H1 (cell line): ENCODE results near the gene PDE1A. TPM values are rescaled to one million over a fixed set of nuclear protein-coding genes. Genes with fewer than 3 reads are reported as not detected.

Experiments used
- CTCF ChIA-PET: fragments of 300-600 bp; sonication (Branson Sonifier 250); formaldehyde crosslinking; loops from one replicate; lab custom pipeline; 2021; ENCODE audit not compliant: partially characterized antibody; lab: Charles Lee
- POLR2A ChIA-PET: fragments of 300-600 bp; sonication (Branson Sonifier 250); formaldehyde crosslinking; loops from one replicate; lab custom pipeline; 2021; ENCODE audit warnings: inconsistent platforms; ENCODE audit not compliant: partially characterized antibody; lab: Charles Lee
- DNase-seq, 2 experiments: peaks; one replicate each; pipeline versions ENCODE4 v3.0.0 to v3.0.0-alpha.2; 2010 to 2022; ENCODE audit warnings: low spot score in 2 of 2, low read depth in 1 of 2, mixed read lengths in 1 of 2
- FAIRE-seq: peaks from 2 replicates; lab custom pipeline; 2011; peaks lifted over from hg19 to GRCh38; lab: Jason Lieb, UNC
- H2AFZ ChIP-seq: 2 replicates; pipeline ENCODE4 v1.8.1; 2012; ENCODE audit warnings: low read length, inconsistent platforms
- H2AK5ac ChIP-seq: 2 replicates; pipeline ENCODE4 v1.6.1; 2013; ENCODE audit warnings: low read depth, low read length
- H2BK120ac ChIP-seq: replicated peaks from 2 replicates; pipeline ENCODE3; 2013; ENCODE audit warnings: low read depth, low read length, inconsistent platforms
- H2BK12ac ChIP-seq: 2 replicates; pipeline ENCODE4 v1.6.1; 2013; ENCODE audit warnings: low read depth, low read length
- H2BK15ac ChIP-seq: 2 replicates; pipeline ENCODE4 v1.6.1; 2013; ENCODE audit warnings: low read length
- H2BK20ac ChIP-seq: 2 replicates; pipeline ENCODE4 v1.6.1; 2013; ENCODE audit warnings: low read length
- H2BK5ac ChIP-seq: 2 replicates; pipeline ENCODE4 v1.6.1; 2013; ENCODE audit warnings: low read depth, low read length
- H3K14ac ChIP-seq: 2 replicates; pipeline ENCODE4 v1.6.1; 2013; ENCODE audit warnings: inconsistent platforms; ENCODE audit not compliant: insufficient read length
- H3K18ac ChIP-seq: 2 replicates; pipeline ENCODE4 v1.6.1; 2013; ENCODE audit warnings: low read length; ENCODE audit errors: extremely low read depth
- H3K23ac ChIP-seq: 2 replicates; pipeline ENCODE4 v1.6.1; 2013; ENCODE audit warnings: inconsistent platforms; ENCODE audit not compliant: insufficient read length
- H3K23me2 ChIP-seq: 2 replicates; pipeline ENCODE4 v1.6.1; 2013; ENCODE audit warnings: low read depth, low read length
- H3K27ac ChIP-seq: 2 replicates; pipeline ENCODE4 v1.6.1; 2011; ENCODE audit warnings: low read depth, low read length, inconsistent platforms
- H3K27me3 ChIP-seq, 4 experiments: replicated peaks in 1 of 4; 1 replicate in 1 of 4; 2 replicates in 3 of 4; pipeline versions ENCODE4 v1.6.1 to v1.8.1; 2011 to 2013; ENCODE audit warnings: low read length in 3 of 4, mild to moderate bottlenecking in 3 of 4, inconsistent platforms in 2 of 4, mixed read lengths in 2 of 4, moderate library complexity in 1 of 4; ENCODE audit not compliant: control insufficient read depth in 3 of 4, insufficient read depth in 3 of 4; ENCODE audit errors: extremely low read depth in 1 of 4
- H3K36me3 ChIP-seq, 4 experiments: 2 replicates each; pipeline versions ENCODE4 v1.6.1 to v1.8.1; 2011 to 2013; ENCODE audit warnings: mild to moderate bottlenecking in 4 of 4, low read length in 3 of 4, moderate library complexity in 2 of 4, control low read depth in 1 of 4, inconsistent platforms in 1 of 4; ENCODE audit not compliant: insufficient read depth in 4 of 4, control insufficient read depth in 2 of 4
- H3K4ac ChIP-seq: replicated peaks from 2 replicates; pipeline ENCODE3; 2013; ENCODE audit warnings: low read length, low read depth, mixed read lengths, inconsistent platforms; ENCODE audit not compliant: insufficient read length
- H3K4me1 ChIP-seq, 4 experiments: replicated peaks in 1 of 4; 1 replicate in 1 of 4; 2 replicates in 3 of 4; pipeline versions ENCODE4 v1.6.1 to v1.8.1; 2011 to 2013; ENCODE audit warnings: low read length in 3 of 4, inconsistent platforms in 2 of 4, mixed read lengths in 1 of 4; ENCODE audit not compliant: insufficient read depth in 4 of 4, control insufficient read depth in 3 of 4
- H3K4me2 ChIP-seq, 2 experiments: 2 replicates each; pipeline versions ENCODE4 v1.6.1 to v1.8.1; 2011 to 2013; ENCODE audit warnings: low read depth in 2 of 2, low read length in 2 of 2, control low read depth in 1 of 2, inconsistent platforms in 1 of 2, mild to moderate bottlenecking in 1 of 2; ENCODE audit not compliant: insufficient read depth in 1 of 2
- H3K4me3 ChIP-seq, 4 experiments: fragments of 200-600, 300-600 bp in 1 of 4; sonication (generic), shearing (Covaris generic), sonication (Bioruptor Twin) in 1 of 4; 2 replicates each; pipeline versions ENCODE4 v1.5.1 to v1.8.1; 2011 to 2016; ENCODE audit warnings: low read length in 4 of 4, low read depth in 3 of 4, control low read depth in 2 of 4, inconsistent platforms in 2 of 4, mild to moderate bottlenecking in 2 of 4, mixed read lengths in 1 of 4, moderate library complexity in 1 of 4; ENCODE audit not compliant: insufficient read depth in 2 of 4; ENCODE audit errors: extremely low read depth in 1 of 4
- H3K56ac ChIP-seq: replicated peaks from 2 replicates; pipeline ENCODE3; 2013; ENCODE audit warnings: low read depth, mild to moderate bottlenecking, mixed read lengths, low read length, inconsistent platforms; ENCODE audit not compliant: insufficient read length
- H3K79me1 ChIP-seq: 2 replicates; pipeline ENCODE4 v1.6.1; 2013; ENCODE audit warnings: low read depth, low read length, control low read depth
- H3K79me2 ChIP-seq, 2 experiments: 2 replicates each; pipeline versions ENCODE4 v1.6.1 to v1.8.1; 2012 to 2013; ENCODE audit warnings: low read length in 2 of 2, mild to moderate bottlenecking in 2 of 2, inconsistent platforms in 1 of 2; ENCODE audit not compliant: insufficient read depth in 2 of 2, control insufficient read depth in 1 of 2
- H3K9ac ChIP-seq, 4 experiments: replicated peaks in 1 of 4; 1 replicate in 1 of 4; 2 replicates in 3 of 4; pipeline versions ENCODE4 v1.6.1 to v1.8.1; 2011 to 2013; ENCODE audit warnings: low read depth in 3 of 4, low read length in 3 of 4, control low read depth in 2 of 4, mild to moderate bottlenecking in 2 of 4, moderate library complexity in 2 of 4, inconsistent platforms in 1 of 4; ENCODE audit errors: extremely low read depth in 1 of 4
- H3K9me3 ChIP-seq, 2 experiments: 2 replicates each; pipeline versions ENCODE4 v1.6.1 to v1.8.1; 2012 to 2013; ENCODE audit warnings: mild to moderate bottlenecking in 2 of 2, moderate library complexity in 2 of 2, control low read depth in 1 of 2, inconsistent platforms in 1 of 2, low read depth in 1 of 2, low read length in 1 of 2, mixed read lengths in 1 of 2; ENCODE audit not compliant: insufficient read depth in 2 of 2
- H4K20me1 ChIP-seq, 2 experiments: replicated peaks in 1 of 2; 2 replicates each; pipeline versions ENCODE3 to v1.8.1; 2011 to 2013; ENCODE audit warnings: inconsistent platforms in 2 of 2, low read length in 2 of 2, mild to moderate bottlenecking in 1 of 2; ENCODE audit not compliant: insufficient read depth in 2 of 2, control insufficient read depth in 1 of 2
- H4K5ac ChIP-seq: 2 replicates; pipeline ENCODE4 v1.6.1; 2013; ENCODE audit warnings: low read length, low read depth, mixed read lengths, inconsistent platforms; ENCODE audit not compliant: insufficient read length
- H4K8ac ChIP-seq: 2 replicates; pipeline ENCODE4 v1.8.0; 2013; ENCODE audit warnings: mild to moderate bottlenecking, moderate library complexity, low read length, inconsistent platforms; ENCODE audit not compliant: insufficient read depth; ENCODE audit errors: extremely low read depth
- H4K91ac ChIP-seq: replicated peaks from 2 replicates; pipeline ENCODE3; 2013; ENCODE audit warnings: low read length, mixed read lengths, inconsistent platforms; ENCODE audit not compliant: insufficient read length
- CHD1 ChIP-seq: IDR thresholded peaks from 2 replicates; pipeline ENCODE4 v1.6.1; 2012; ENCODE audit warnings: low read depth, low read length, improper control_type of control experiment
- GABPA ChIP-seq: IDR thresholded peaks from 2 replicates; pipeline ENCODE4 v1.6.1; 2011; ENCODE audit warnings: mild to moderate bottlenecking, low read length, moderate library complexity, borderline replicate concordance; ENCODE audit not compliant: insufficient read depth
- JUND ChIP-seq: IDR thresholded peaks from 2 replicates; pipeline ENCODE4 v1.6.1; 2011; ENCODE audit warnings: mild to moderate bottlenecking, improper control_type of control experiment, low read length
- MAFK ChIP-seq: IDR thresholded peaks from 2 replicates; pipeline ENCODE4 v1.6.1; 2012; ENCODE audit warnings: low read depth, mild to moderate bottlenecking, improper control_type of control experiment, low read length
- RAD21 ChIP-seq, 2 experiments: IDR thresholded peaks in 1 of 2; conservative IDR thresholded peaks in 1 of 2; 2 replicates each; pipeline ENCODE4 v1.6.1; 2011; ENCODE audit warnings: low read depth in 2 of 2, low read length in 2 of 2, improper control_type of control experiment in 1 of 2, inconsistent platforms in 1 of 2, mild to moderate bottlenecking in 1 of 2, moderate library complexity in 1 of 2
- RBBP5 ChIP-seq: IDR thresholded peaks from 2 replicates; pipeline ENCODE4 v1.7.1; 2012; ENCODE audit warnings: low read depth, mild to moderate bottlenecking, inconsistent platforms, low read length, moderate library complexity, borderline replicate concordance
- SAP30 ChIP-seq: fragments of 300-600 bp; sonication (generic); IDR thresholded peaks from 2 replicates; pipeline ENCODE4 v1.7.1; 2012; ENCODE audit warnings: low read length, moderate library complexity, mild to moderate bottlenecking, inconsistent platforms; ENCODE audit not compliant: insufficient read depth, insufficient replicate concordance
- SP2 ChIP-seq: IDR thresholded peaks from 2 replicates; pipeline ENCODE4 v1.6.1; 2012; ENCODE audit warnings: mild to moderate bottlenecking, low read length, inconsistent platforms
- SUZ12 ChIP-seq: fragments of 200-600 bp; sonication (generic); IDR thresholded peaks from 2 replicates; pipeline ENCODE4 v1.6.1; 2012; ENCODE audit warnings: mild to moderate bottlenecking, inconsistent platforms, low read length, moderate library complexity, mixed read lengths
- TCF12 ChIP-seq: IDR thresholded peaks from 2 replicates; pipeline ENCODE4 v1.6.1; 2011; ENCODE audit warnings: low read depth, mild to moderate bottlenecking, low read length
- ZNF274 ChIP-seq: IDR thresholded peaks from 2 replicates; pipeline ENCODE4 v1.7.0; 2012; ENCODE audit warnings: low read length, borderline replicate concordance; ENCODE audit errors: extremely low read depth
- WGBS, 2 experiments: shearing (Covaris generic) in 1 of 2; methylation state at CpG; one replicate each; pipeline versions ENCODE4 v1.1.6 to v1.1.7; 2013 to 2015; ENCODE audit warnings: low lambda C conversion rate in 2 of 2, mixed read lengths in 2 of 2, inconsistent platforms in 1 of 2, low coverage in 1 of 2, missing lambda C conversion rate in 1 of 2; ENCODE audit not compliant: insufficient replicate concordance in 2 of 2, insufficient coverage in 1 of 2, insufficient read length in 1 of 2; ENCODE audit errors: extremely low coverage in 1 of 2, missing lambda C conversion rate in 1 of 2; 5-methylcytosine and 5-hydroxymethylcytosine counted together
- polyA plus RNA-seq, 7 experiments: library from polyadenylated mRNA; depleted of rRNA in 3 of 7; stranded (reverse) in 5 of 7; unstranded in 2 of 7; fragments of >200 nt in 5 of 7; fragments of 200-250 nt in 2 of 7; gene quantifications; 1 replicate in 5 of 7; 2 replicates in 1 of 7; 4 replicates in 1 of 7; pipeline versions ENCODE4 v1.2.1 to v1.2.3, GENCODE V29; 2011 to 2013; ENCODE audit warnings: missing spikeins in 2 of 7, mixed read lengths in 2 of 7
- total RNA-seq: library from RNA; stranded (reverse); fragmentation: NEBNext Ultra II Directional; extraction: Animal tissue kit (Norgen Biotek cat#: 25700); gene quantifications from 2 replicates; pipeline ENCODE4 v1.2.1, GENCODE V29; 2021
- TF ChIP-seq, protein P1 (sequence below), 3 experiments: IDR thresholded peaks; 1 replicate in 2 of 3; 2 replicates in 1 of 3; pipeline versions ENCODE4 v1.5.1 to v1.6.1; 2011; ENCODE audit warnings: low read length in 3 of 3, mild to moderate bottlenecking in 3 of 3, inconsistent platforms in 2 of 3, low read depth in 1 of 3, moderate library complexity in 1 of 3; ENCODE audit not compliant: insufficient read depth in 1 of 3; ENCODE audit errors: control extremely low read depth in 1 of 3

PDE1A gene
- total and polyA plus RNA-seq, 2 of the 8 experiments (the other 6 are each of a cell fraction or from before 2014, with no cell fraction given) = 0.34 TPM; not detected in 1

DNA sequence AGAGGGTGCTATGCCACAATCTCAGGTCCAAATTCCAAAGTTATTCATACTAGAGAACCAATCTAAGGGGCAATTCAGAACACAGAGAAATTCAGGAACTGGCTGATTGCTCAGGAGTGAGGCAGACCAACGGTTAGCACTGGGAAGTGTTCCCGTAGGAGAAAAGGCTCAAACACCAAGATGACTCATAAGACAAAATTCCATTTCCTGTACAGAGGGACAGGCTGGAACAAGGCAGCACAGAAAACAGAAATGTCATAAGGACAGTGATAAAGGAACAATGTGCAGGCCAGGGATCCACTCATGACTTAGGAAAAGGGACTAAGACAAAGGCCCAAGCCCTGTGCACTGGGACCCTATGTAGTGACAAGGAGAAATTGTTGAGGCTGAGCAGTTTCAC, 54.2 kb downstream of the PDE1A start:
- Histone ChIP-seq H2BK15ac (no peak overlapping the region), H2AK5ac (no peak overlapping the region), H3K4me2 (no peak overlapping the region), H3K27me3 (no peaks in the 10 kb centered on the region), H4K91ac (no peak overlapping the region), H2AFZ (no peak overlapping the region), H3K4me1 (no peaks in the 10 kb centered on the region), H3K9ac (no peak overlapping the region), H3K4me3 (no peak overlapping the region), H3K36me3 (no peaks in the 10 kb centered on the region), H4K20me1 (no peaks in the 10 kb centered on the region), H2BK20ac (no peak overlapping the region), H3K27ac (no peak overlapping the region), H3K9me3 (peaks cover 5 to 8% of the 10 kb centered on the region in 2 experiments; a peak in 3 of 4 replicates), H3K79me1 (no peaks in the 10 kb centered on the region), H3K14ac (no peak overlapping the region), H3K56ac (no peak overlapping the region), H3K23me2 (no peaks in the 10 kb centered on the region), H2BK120ac (no peak overlapping the region), H3K23ac (no peak overlapping the region), H2BK5ac (no peak overlapping the region), H3K4ac (no peak overlapping the region), H3K18ac (no peak overlapping the region), H4K8ac (no peak overlapping the region), H4K5ac (no peak overlapping the region), H3K79me2 (no peaks in the 10 kb centered on the region), H2BK12ac (no peak overlapping the region)
- DNase-seq = no peak
- 80% methylated on average over 2 of the region's 2 CpGs; no CpG with 5 or more reads in 1 of the 2 experiments for WGBS, 2 experiments
- ChIA-PET POLR2A (no interaction called here), CTCF (no interaction called here)
- no peak for TF ChIP-seq MAFK
- TF ChIP-seq RAD21 (IDR thresholded peaks at IDR 0.05 in 1 of 2, conservative IDR thresholded peaks at IDR 0.05 in 1 of 2; ENCODE audit: low read depth in 2 of 2, low read length in 2 of 2) = no peak
- TF ChIP-seq RBBP5 = no peak
- no peak for TF ChIP-seq ZNF274
- TF ChIP-seq SAP30 = no peak
- TF ChIP-seq SP2 = no peak
- TF ChIP-seq, protein P1, sequence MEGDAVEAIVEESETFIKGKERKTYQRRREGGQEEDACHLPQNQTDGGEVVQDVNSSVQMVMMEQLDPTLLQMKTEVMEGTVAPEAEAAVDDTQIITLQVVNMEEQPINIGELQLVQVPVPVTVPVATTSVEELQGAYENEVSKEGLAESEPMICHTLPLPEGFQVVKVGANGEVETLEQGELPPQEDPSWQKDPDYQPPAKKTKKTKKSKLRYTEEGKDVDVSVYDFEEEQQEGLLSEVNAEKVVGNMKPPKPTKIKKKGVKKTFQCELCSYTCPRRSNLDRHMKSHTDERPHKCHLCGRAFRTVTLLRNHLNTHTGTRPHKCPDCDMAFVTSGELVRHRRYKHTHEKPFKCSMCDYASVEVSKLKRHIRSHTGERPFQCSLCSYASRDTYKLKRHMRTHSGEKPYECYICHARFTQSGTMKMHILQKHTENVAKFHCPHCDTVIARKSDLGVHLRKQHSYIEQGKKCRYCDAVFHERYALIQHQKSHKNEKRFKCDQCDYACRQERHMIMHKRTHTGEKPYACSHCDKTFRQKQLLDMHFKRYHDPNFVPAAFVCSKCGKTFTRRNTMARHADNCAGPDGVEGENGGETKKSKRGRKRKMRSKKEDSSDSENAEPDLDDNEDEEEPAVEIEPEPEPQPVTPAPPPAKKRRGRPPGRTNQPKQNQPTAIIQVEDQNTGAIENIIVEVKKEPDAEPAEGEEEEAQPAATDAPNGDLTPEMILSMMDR (IDR thresholded peaks at IDR 0.05; ENCODE audit: control extremely low read depth in 1 of 3, insufficient read depth in 1 of 3, low read depth in 1 of 3, low read length in 3 of 3) = no peak
- TF ChIP-seq GABPA = no peak
- no peak for TF ChIP-seq SUZ12
- TF ChIP-seq JUND = no peak
- no peak for TF ChIP-seq TCF12
- TF ChIP-seq CHD1 = no peak
- FAIRE-seq = no peak
